Endodermal cell (in vitro differentiated cells): Measurements from ENCODE around the gene KCND2. TPM values are rescaled to one million over a fixed set of nuclear protein-coding genes. Genes with fewer than 3 reads are reported as not detected.

Source experiments
- DNase-seq: peaks from one replicate; pipeline ENCODE4 v3.0.0-alpha.2; 2017
- H3K27ac ChIP-seq: 2 replicates; pipeline ENCODE4 v1.5.1; 2013; ENCODE audit warnings: mild to moderate bottlenecking, low read depth, low read length, moderate library complexity
- H3K27me3 ChIP-seq: 2 replicates; pipeline ENCODE4 v1.6.1; 2013; ENCODE audit warnings: mild to moderate bottlenecking, low read length, moderate library complexity; ENCODE audit not compliant: insufficient read depth, control insufficient read depth, poor library complexity, severe bottlenecking
- H3K36me3 ChIP-seq: 2 replicates; pipeline ENCODE4 v1.7.0; 2013; ENCODE audit warnings: mild to moderate bottlenecking, low read length, moderate library complexity; ENCODE audit not compliant: control insufficient read depth, insufficient read depth
- H3K4me1 ChIP-seq: one replicate; pipeline ENCODE4 v1.7.0; 2013; ENCODE audit warnings: low read length; ENCODE audit not compliant: control insufficient read depth, insufficient read depth
- H3K4me3 ChIP-seq: 2 replicates; pipeline ENCODE4 v1.5.1; 2013; ENCODE audit warnings: mild to moderate bottlenecking, low read length, moderate library complexity
- H3K9ac ChIP-seq: 2 replicates; pipeline ENCODE4 v1.6.1; 2013; ENCODE audit warnings: mild to moderate bottlenecking, low read length, moderate library complexity; ENCODE audit not compliant: poor library complexity, severe bottlenecking; ENCODE audit errors: extremely low read depth
- H3K9me3 ChIP-seq: 2 replicates; pipeline ENCODE4 v1.6.1; 2013; ENCODE audit warnings: mild to moderate bottlenecking, low read length, moderate library complexity; ENCODE audit not compliant: control insufficient read depth
- H3K27ac Mint-ChIP-seq: 2 replicates; pipeline ENCODE4 v1.8.0; 2020; ENCODE audit warnings: mixed read lengths
- H3K27me3 Mint-ChIP-seq: 2 replicates; pipeline ENCODE4 v1.8.0; 2021; ENCODE audit warnings: mild to moderate bottlenecking, mixed read lengths; ENCODE audit not compliant: insufficient read depth
- H3K36me3 Mint-ChIP-seq: 2 replicates; pipeline ENCODE4 v1.8.0; 2020; ENCODE audit warnings: low read depth, mixed read lengths
- H3K4me1 Mint-ChIP-seq: 2 replicates; pipeline ENCODE4 v1.8.0; 2020; ENCODE audit warnings: mixed read lengths
- H3K4me3 Mint-ChIP-seq: 2 replicates; pipeline ENCODE4 v1.8.0; 2020; ENCODE audit warnings: mild to moderate bottlenecking, moderate library complexity, mixed read lengths
- H3K9me3 Mint-ChIP-seq: 2 replicates; pipeline ENCODE4 v1.8.0; 2020; ENCODE audit warnings: mild to moderate bottlenecking, mixed read lengths
- CTCF ChIP-seq: fragments of 200-600 bp; sonication (generic); conservative IDR thresholded peaks from 2 replicates; pipeline ENCODE4 v1.5.0; 2021; ENCODE audit warnings: antibody characterized with exemption, mild to moderate bottlenecking
- WGBS, 2 experiments: methylation state at CpG; one replicate each; pipeline versions ENCODE4 v1.1.5 to v1.1.7; 2013; ENCODE audit warnings: missing lambda C conversion rate in 2 of 2, mixed read lengths in 1 of 2; ENCODE audit not compliant: insufficient coverage in 1 of 2, insufficient read length in 1 of 2; 5-methylcytosine and 5-hydroxymethylcytosine counted together
- total RNA-seq, 2 donors: library from RNA; stranded (reverse); fragmentation: NEBNext Ultra II Directional in 1 of 2; extraction: Animal tissue kit (Norgen Biotek cat#: 25700) in 1 of 2; gene quantifications; 2 replicates in 1 of 2; 3 replicates in 1 of 2; pipeline ENCODE4 v1.2.1, GENCODE V29; 2021

KCND2 gene
- total RNA-seq, 2 donors from 2014 or later: 0.71 to 4.6 TPM

GRCh38 chr7:120431016-120431415, 158.0 kb downstream of the KCND2 start:
- Mint-ChIP-seq H3K4me1 (peaks cover 5% of the 10 kb centered on the region), H3K4me3 (no peak overlapping the region), H3K9me3 (no peaks in the 10 kb centered on the region), H3K36me3 (no peaks in the 10 kb centered on the region), H3K27ac (no peak overlapping the region), H3K27me3 (no peaks in the 10 kb centered on the region)
- H3K4me1 ChIP-seq: no peaks in the 10 kb centered on the region
- no peaks in the 10 kb centered on the region for H3K36me3 ChIP-seq
- WGBS, 2 experiments: 98 to 100% methylated on average over 1 of the region's 1 CpG
- no peak overlapping the region for H3K4me3 ChIP-seq
- H3K9ac ChIP-seq: no peak overlapping the region
- no peaks in the 10 kb centered on the region for H3K27me3 ChIP-seq
- TF ChIP-seq CTCF: no peak
- no peak for DNase-seq
- H3K9me3 ChIP-seq: no peaks in the 10 kb centered on the region
- H3K27ac ChIP-seq: no peak overlapping the region

GRCh38 chr7:120436487-120437060, 163.6 kb downstream of the KCND2 start:
- Mint-ChIP-seq H3K9me3 (no peaks in the 10 kb centered on the region), H3K4me3 (no peak overlapping the region)

GRCh38 chr7:120441850-120442249, 168.9 kb downstream of the KCND2 start:
- 76% methylated on average over 1 of the region's 1 CpG; no CpG with 5 or more reads in 1 of the 2 experiments for WGBS, 2 experiments
- Mint-ChIP-seq H3K4me3 (no peak overlapping the region), H3K27ac (no peak overlapping the region), H3K9me3 (no peaks in the 10 kb centered on the region), H3K4me1 (peaks cover 1% of the 10 kb centered on the region), H3K27me3 (no peaks in the 10 kb centered on the region), H3K36me3 (no peaks in the 10 kb centered on the region)
- Histone ChIP-seq H3K36me3 (no peaks in the 10 kb centered on the region), H3K9ac (no peak overlapping the region), H3K9me3 (no peaks in the 10 kb centered on the region), H3K27ac (no peak overlapping the region), H3K27me3 (no peaks in the 10 kb centered on the region), H3K4me3 (no peak overlapping the region), H3K4me1 (no peaks in the 10 kb centered on the region)
- no peak for TF ChIP-seq CTCF
- no peak for DNase-seq

More at GRCh38 chr7:120436487-120437060, 163.6 kb downstream of the KCND2 start:
- Mint-ChIP-seq H3K4me1 (no peaks in the 10 kb centered on the region), H3K27ac (no peak overlapping the region), H3K36me3 (no peaks in the 10 kb centered on the region), H3K27me3 (no peaks in the 10 kb centered on the region)
- Histone ChIP-seq H3K9ac (no peak overlapping the region), H3K4me1 (no peaks in the 10 kb centered on the region), H3K9me3 (no peaks in the 10 kb centered on the region), H3K27ac (no peak overlapping the region), H3K36me3 (no peaks in the 10 kb centered on the region), H3K27me3 (no peaks in the 10 kb centered on the region), H3K4me3 (no peak overlapping the region)
- TF ChIP-seq CTCF: no peak
- DNase-seq: no peak
- WGBS, 2 experiments: 80% methylated on average over 1 of the region's 1 CpG; no CpG with 5 or more reads in 1 of the 2 experiments
